NOMO-1 (cell line): ENCODE data around the gene RANGRF.
"Not testable (repeated sequence)": the region's sequence is repeated elsewhere in the genome, so short reads cannot be mapped to it uniquely, and the experiment has no call there.

Experiments used
- DNase-seq, 2 experiments: peaks; one replicate each; lab custom pipeline; 2025; ENCODE audit not compliant: unreplicated experiment in 2 of 2; lab: John Stamatoyannopoulos, UW

The RANGRF gene, protein sequence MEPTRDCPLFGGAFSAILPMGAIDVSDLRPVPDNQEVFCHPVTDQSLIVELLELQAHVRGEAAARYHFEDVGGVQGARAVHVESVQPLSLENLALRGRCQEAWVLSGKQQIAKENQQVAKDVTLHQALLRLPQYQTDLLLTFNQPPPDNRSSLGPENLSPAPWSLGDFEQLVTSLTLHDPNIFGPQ

DNA sequence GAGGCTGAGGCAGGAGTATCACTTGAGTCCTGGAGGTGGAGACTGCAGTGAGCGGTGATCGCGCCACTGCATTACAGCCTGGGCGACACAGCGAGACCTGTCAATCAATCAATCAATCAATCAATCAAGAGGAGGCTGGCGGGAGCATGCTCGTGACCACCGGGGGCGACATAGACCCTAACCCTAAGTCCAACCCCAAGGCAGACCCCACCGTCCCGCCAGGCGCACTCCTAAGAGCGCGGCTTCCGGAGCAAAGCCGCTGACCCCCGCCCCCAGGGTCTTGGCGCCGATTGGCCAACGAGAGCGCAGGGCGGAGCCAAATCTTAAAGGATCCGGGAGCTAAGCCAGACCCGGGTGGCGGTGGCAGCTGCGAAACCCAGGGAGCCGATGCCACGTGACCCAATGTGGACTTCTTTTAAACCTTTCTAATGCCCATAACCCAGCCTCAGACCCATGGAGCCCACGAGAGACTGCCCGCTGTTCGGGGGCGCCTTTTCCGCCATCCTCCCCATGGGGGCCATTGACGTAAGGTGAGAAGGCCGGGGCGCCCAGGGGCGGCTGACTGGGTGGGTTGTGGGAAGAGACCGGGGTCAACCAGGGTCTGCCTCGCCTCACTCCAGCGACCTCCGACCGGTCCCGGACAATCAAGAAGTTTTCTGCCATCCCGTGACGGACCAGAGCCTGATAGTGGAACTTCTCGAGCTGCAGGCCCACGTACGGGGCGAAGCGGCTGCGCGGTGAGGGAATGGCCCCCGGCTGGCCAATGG is at the start of gene RANGRF:
Gene RANGRF (plus strand): TSS at position 335 of the 767 bp plus-strand sequence. CDS start 119 bp downstream, at position 454.
- peak; percentile 86 to 94 for DNase-seq

DNA sequence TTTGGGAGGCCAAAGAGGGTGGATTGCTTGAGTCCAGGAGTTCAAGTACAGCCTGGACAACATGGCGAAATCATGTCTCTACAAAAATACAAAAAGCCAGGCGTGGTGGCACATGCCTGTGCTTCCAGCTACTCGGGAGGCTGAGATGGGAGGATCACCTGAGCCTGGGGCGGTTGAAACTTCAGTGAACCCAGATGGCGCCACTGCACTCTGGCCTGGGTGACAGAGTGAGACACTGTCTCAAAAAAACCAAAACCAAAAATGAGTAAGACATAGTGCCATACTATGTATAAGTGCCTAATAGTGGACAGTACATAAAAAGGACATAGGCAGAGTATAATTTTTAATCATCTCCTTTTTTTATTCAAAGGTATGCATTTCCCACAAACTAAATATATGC is 44.6 kb upstream of the RANGRF start:
- DNase-seq = no peak

DNA sequence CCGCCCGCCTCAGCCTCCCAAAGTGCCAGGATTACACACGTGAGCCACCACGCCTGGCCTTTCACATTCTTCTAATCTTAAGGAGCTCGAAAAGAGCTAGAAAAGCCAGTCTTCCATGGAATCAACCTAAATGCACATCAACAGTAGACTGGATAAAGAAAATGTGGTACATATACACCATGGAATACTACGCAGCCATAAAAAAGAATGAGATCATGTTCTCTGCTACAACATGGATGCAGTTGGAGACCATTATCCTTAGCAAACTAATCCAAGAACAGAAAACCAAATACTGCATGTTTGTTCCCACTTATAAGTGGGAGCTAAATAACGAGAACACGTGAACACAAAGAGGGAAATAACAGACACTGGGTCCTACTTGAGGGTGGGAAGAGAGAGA is 43.7 kb upstream of the RANGRF start:
- DNase-seq = no peak

DNA sequence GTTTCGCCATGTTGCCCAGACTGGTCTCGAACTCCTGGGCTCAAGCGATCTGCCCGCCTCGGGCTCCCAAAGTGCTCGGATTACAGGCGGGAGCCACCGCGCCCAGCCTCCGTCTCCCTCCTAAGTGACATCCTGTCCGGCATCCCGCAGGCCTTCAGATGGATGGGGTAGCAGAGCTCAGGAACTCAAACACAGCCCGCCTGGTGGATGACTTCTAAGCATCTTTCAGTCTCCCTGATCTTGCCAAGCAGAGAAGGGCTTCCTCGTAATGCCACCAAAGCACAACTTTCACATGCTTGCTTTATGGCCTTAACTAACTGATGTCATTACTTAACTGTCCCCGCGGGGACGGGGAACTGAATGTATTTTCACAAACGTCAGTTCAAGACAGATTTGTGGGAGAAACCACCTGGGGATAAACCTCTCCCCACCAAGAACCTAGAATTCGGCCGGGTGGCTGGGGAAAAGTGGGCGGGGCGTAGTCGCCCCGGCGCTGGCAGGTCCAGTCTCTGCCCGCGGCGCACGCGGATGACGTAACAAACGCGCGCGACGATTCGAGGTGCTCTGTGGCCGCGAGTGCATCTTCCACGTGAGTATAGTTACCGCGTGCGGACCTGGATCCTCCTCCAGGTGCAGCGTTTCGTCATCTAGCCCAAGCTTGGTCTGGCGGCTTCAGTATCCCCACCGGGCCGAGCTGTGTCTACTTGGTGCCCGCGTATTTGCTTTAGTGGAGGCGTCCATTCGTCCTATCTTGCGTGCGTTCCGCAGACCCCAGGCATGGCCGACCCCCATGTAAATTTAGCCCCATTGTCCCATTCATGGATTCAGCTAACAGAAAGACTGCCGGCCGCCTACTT is 39.5 kb upstream of the RANGRF start, which contains the start of gene PFAS:
Gene PFAS (plus strand): TSS at position 539 of the 857 bp plus-strand sequence. CDS start 4,649 bp downstream, outside the sequence.
- DNase-seq = peak; percentile 86 to 88

DNA sequence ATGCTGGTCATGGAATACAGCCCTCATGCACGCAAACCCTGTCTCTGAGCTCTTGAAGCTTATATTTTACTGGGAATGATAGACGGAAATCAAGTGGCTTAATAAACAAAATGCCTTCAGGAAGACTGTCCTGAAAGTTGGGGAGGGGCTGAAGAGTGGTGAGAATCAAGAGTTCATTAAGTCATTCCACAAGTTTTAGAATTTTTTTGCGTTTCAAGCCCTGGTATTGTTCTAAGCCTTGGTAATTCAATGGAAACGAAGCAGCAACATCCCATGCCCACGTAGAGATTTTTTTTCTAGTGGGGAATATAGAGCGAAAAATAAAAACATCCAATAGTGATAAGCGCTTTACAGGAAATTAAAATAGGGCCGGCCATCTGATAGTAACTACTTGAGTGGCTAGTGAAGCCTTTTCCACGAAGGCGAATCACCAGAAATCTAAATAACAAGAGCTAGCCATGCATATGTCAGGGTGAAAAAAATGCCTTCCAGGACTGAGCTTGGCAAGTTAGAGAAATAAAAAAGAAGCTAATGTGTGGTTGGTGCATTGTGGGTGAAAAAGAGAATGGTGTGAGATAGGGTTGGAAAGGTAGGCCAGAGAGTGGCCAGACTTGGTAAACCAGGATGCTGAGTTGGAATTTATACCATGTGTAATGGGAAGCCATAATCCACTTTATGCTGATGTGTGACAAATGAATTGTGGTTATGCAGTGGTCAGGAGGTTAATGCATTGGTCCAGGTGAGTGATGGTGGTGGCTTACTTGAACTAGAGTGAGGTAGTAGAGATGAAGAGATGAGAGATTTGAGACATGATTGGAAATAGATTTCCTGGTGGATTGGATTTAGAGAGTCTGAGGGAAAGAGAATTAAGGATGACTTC is 38.6 kb upstream of the RANGRF start:
- no peak for DNase-seq

DNA sequence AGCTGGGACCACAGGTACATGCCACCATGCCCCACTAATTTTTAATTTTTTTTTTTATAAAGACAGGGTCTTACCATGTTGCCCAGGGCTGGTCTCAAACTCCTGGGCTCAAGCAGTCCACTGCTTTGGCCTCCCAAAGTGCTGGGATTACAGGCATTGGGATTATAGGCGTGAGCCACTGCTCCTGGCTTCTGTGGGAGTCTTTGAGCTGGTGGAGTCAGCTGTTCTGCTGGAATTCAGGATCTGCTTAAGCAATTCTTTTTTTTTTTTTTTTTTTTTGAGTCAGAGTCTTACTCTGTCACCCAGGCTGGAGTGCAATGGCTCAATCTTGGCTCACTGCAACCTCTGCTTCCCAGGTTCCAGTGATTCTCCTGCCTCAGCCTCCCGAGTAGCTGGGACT is 37.1 kb upstream of the RANGRF start:
- not testable (repeated sequence) for DNase-seq

DNA sequence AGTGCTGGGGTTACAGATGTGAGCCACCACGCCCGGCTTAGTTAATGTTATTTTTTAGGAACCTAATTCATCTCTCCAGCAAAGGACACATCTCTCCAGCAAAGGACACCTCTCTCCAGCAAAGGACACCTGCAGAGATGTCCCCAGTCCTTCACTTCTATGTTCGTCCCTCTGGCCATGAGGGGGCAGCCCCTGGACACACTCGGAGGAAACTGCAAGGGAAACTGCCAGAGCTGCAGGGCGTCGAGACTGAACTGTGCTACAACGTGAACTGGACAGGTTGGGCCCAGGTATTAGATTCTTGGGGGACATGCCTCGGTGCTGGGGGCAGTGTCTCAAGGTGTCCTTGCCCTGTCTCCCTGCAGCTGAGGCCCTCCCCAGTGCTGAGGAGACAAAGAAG is 34.7 kb upstream of the RANGRF start:
- DNase-seq = no peak

DNA sequence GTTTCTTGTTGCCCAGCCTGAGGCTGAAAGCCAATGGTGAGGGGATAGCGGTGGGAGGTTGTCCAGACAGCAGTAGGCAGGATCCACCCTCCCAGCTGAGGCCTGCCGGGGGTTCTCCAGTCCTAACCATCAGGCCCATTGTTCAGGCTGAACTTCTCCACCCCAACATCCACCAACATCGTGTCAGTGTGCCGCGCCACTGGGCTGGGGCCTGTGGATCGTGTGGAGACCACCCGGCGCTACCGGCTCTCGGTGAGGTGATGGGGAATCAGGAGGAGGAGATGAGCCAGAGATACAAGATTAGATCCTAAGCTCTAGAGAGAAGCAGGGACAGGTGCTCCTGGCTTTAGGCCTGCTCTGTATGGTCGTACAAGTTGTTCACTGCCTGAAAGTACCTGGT is 33.6 kb upstream of the RANGRF start:
- DNase-seq = no peak

DNA sequence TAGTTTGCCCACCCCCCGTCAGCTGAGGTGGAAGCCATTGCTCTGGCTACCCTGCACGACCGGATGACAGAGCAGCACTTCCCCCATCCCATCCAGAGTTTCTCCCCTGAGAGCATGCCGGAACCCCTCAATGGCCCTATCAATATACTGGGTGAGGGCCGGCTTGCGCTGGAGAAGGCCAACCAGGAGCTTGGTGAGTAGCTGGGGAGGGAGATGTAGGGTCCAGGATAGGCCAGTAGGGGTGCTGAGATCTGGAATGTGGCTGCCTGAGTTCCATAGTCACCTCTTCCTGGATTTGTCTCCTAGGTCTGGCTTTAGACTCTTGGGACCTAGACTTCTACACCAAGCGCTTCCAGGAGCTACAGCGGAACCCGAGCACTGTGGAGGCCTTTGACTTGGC is 33.0 kb upstream of the RANGRF start:
- DNase-seq = no peak

DNA sequence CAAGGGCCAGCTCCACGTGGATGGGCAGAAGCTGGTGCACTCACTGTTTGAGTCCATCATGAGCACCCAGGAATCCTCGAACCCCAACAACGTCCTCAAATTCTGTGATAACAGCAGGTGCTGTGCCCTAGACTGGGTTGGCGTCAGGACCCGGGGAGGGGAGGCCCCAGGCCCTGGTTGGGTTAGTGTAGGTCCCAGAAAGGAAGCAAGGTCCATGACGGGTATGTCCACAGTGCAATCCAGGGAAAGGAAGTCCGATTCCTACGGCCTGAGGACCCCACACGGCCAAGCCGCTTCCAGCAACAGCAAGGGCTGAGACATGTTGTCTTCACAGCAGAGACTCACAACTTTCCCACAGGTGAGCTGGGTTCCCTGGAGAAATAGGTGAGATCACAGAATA is 32.2 kb upstream of the RANGRF start:
- no peak for DNase-seq

DNA sequence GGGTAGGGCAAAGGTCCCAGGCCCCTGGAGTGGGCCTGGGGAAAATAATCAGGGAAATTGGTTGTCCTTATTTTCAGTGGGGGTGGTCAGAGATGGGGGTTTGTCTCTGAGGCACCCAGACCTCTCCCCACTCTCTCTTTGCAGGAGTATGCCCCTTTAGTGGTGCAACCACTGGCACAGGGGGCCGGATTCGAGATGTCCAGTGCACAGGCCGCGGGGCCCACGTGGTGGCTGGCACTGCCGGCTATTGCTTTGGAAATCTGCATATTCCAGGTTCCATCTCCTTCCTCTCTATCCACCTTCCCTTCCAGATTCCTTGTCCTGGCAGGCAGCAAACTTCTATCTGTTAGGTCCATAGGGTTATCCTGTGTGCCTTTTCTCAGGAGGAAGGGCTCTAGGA is 31.8 kb upstream of the RANGRF start:
- no peak for DNase-seq

DNA sequence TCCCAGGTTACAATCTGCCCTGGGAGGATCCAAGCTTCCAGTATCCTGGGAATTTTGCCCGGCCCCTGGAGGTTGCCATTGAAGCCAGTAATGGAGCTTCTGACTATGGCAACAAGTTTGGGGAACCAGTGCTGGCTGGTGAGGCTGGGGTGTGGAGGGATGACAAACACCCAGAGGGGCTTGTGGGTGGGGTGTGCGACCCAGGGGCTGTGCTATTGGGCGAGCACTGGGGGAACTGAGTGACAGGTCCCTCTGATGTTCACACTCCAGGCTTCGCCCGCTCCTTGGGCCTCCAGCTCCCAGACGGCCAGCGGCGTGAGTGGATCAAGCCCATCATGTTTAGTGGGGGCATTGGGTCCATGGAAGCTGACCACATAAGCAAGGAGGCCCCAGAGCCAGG is 30.7 kb upstream of the RANGRF start:
- DNase-seq = no peak

DNA sequence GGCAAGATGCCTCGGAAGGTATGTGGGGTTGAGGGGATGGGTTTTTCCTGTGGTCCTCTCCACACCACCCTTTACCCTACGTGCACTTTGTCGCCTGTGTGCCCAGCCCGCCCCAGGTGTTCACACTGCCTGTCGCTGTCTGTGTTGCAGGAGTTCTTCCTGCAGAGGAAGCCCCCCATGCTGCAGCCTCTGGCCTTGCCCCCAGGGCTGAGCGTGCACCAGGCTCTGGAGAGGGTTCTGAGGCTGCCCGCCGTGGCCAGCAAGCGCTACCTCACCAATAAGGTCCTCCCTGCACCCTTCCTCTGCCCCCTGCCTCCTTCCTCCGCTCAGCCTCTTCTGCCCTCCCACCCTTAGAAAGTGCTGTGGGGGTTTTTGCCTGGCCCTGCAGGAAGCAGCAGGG is 24.1 kb upstream of the RANGRF start:
- DNase-seq = no peak

DNA sequence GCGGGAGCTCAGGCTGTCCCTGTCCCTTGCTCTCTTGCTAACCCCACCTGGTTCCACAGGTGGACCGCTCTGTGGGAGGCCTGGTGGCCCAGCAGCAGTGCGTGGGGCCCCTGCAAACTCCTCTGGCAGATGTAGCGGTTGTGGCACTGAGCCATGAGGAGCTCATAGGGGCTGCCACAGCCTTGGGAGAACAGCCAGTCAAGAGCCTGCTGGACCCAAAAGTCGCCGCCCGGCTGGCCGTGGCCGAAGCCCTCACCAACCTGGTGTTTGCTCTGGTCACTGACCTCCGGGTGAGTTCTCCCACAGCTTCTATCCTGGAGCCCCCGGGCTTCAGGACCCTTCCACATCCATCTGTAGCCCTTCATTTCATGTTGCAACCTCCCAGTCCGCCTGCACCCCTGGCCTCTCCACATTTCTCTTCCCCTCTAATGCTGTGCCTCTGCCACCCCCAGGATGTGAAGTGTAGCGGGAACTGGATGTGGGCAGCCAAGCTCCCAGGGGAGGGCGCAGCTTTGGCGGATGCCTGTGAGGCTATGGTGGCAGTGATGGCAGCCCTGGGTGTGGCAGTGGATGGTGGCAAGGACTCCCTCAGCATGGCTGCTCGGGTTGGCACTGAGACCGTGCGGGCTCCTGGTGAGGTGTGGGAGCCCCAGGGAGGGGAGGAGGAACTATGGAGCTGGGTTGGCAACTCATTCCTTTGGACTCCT is 23.5 kb upstream of the RANGRF start:
- no peak for DNase-seq

DNA sequence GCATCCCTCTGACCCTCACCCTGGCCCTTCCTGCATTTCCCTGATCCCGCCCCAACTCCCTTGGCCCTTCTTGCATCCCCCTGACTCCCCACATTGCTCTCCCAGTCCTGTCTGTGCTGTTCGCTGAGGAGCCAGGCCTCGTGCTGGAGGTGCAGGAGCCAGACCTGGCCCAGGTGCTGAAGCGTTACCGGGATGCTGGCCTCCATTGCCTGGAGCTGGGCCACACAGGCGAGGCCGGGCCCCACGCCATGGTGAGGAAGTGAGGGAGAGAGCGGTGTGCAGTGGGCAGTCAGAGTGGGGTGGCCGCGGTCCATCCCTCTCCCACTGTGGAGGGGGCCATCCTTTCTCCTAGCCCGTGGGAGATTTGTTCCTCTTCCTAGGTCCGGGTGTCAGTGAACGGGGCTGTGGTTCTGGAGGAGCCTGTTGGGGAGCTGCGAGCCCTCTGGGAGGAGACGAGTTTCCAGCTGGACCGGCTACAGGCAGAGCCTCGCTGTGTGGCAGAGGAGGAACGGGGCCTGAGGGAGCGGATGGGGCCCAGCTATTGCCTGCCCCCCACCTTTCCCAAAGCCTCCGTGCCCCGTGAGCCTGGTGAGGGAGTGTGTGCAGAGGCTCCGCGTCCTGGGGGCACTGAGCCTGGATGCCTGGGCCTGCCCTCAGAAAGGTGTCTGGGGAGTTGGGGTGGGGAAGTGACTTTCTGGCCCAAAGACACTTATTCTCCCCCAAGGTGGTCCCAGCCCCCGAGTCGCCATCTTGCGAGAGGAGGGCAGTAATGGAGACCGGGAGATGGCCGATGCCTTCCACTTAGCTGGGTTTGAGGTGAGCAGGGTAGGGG is 21.6 kb upstream of the RANGRF start:
- DNase-seq = no peak

DNA sequence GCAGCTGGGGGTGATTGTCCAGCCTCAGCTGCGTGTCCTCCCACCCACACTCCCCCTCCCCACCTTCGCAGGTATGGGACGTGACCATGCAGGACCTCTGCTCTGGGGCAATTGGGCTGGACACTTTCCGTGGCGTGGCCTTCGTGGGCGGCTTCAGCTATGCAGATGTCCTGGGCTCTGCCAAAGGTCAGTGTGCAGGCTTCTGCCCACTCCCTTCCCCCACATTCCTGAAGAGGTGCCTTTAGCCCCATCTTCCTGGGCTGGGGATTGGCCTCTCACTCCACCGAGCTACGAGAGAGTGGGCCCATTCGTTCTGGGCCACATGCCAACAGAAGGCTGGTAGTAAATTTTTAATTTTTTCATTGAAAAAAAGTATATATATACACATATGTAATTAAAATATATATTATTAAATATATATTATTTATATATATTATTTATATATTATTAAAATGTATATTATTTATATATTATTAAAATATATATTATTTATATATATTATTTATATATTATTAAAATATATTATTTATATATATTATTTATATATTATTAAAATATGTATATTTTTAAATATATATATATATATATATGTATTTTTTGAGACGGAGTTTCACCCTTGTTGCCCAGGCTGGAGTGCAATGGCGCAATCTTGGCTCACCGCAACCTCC is 20.9 kb upstream of the RANGRF start:
- DNase-seq = no peak

DNA sequence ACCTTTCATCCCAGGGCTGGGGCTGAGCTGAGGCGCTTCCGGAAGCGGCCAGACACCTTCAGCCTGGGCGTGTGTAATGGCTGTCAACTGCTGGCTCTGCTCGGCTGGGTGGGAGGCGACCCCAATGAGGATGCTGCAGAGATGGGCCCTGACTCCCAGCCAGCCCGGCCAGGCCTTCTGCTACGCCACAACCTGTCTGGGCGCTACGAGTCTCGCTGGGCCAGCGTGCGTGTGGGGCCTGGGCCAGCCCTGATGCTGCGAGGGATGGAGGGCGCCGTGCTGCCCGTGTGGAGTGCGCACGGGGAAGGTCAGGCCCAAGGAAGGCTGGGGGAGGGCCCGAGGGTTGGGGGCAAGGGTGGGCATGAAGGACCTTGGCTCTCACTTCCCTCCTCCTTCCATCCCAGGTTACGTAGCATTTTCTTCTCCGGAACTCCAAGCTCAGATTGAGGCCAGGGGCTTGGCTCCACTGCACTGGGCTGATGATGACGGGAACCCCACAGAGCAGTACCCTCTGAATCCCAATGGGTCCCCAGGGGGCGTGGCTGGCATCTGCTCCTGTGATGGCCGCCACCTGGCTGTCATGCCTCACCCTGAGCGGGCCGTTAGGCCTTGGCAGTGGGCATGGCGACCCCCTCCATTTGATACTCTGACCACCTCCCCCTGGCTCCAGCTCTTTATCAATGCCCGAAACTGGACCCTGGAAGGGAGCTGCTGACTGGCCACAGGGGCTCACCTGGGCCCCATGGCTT is 19.7 kb upstream of the RANGRF start:
- DNase-seq = no peak

DNA sequence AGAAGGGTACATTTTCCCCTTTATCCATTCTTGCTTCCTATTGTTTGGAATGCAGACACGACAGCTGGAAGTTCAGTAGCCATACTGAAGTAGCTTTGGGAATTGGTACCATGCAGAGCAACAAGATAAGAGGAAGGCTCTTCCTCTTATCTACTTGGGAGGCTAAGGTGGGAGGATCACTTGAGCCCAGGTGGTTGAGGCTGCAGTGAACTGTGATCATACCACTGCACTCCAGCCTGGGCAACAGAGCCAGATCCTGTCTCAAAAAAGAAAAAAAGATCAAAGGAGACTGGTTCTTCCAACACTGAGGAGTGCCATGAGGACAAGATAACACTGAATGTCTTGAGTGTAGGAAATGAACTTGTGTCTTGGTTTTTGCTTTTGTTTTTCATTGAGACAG is 16.0 kb upstream of the RANGRF start:
- DNase-seq = no peak
